GM18498 (cell line): ENCODE measurements around the gene EPHA1.
A peak's percentile ranks its signal among the peaks of the same experiment; 100 is the strongest.
"Not testable (repeated sequence)": the region's sequence is repeated elsewhere in the genome, so short reads cannot be mapped to it uniquely, and the experiment has no call there.

Experiments used
- ATAC-seq: cut with Tn5 transposase; IDR thresholded peaks from one replicate; pipeline ENCODE4 v1.9.1; 2021; ENCODE audit warnings: mild to moderate bottlenecking, moderate library complexity; ENCODE audit not compliant: unreplicated experiment

Gene EPHA1

GRCh38 chr7:143433759-143434158 is 25.1 kb upstream of the EPHA1 start:
- no peak for ATAC-seq

- no peak for ATAC-seq
These were observed 22.5 kb upstream of the EPHA1 start for GRCh38 chr7:143431109-143431508.

- no peak for ATAC-seq
These were observed 21.4 kb upstream of the EPHA1 start for GRCh38 chr7:143429770-143430698.

GRCh38 chr7:143426479-143427142 is 18.0 kb upstream of the EPHA1 start:
- ATAC-seq = no peak

GRCh38 chr7:143424476-143424875 is 15.8 kb upstream of the EPHA1 start:
- ATAC-seq = not testable (repeated sequence)

- ATAC-seq = no peak
These were observed 13.4 kb upstream of the EPHA1 start for GRCh38 chr7:143422033-143422432.

- not testable (repeated sequence) for ATAC-seq
These were observed 12.0 kb upstream of the EPHA1 start for GRCh38 chr7:143420624-143421023.

GRCh38 chr7:143419880-143420279 is 11.2 kb upstream of the EPHA1 start:
- ATAC-seq = no peak

- no peak for ATAC-seq
These were observed 10.2 kb upstream of the EPHA1 start for GRCh38 chr7:143418681-143419458.

- no peak for ATAC-seq
These were observed 9.2 kb upstream of the EPHA1 start for GRCh38 chr7:143417734-143418383.

GRCh38 chr7:143416565-143417149 is 8.0 kb upstream of the EPHA1 start:
- ATAC-seq = peak; percentile 50

- no peak for ATAC-seq
These were observed 7.2 kb upstream of the EPHA1 start for GRCh38 chr7:143415742-143416397.

- not testable (repeated sequence) for ATAC-seq
These were observed 6.6 kb upstream of the EPHA1 start for GRCh38 chr7:143415209-143415608.

GRCh38 chr7:143413123-143413522 is 4.5 kb upstream of the EPHA1 start:
- no peak for ATAC-seq

- ATAC-seq = no peak
These were observed 3.5 kb upstream of the EPHA1 start for GRCh38 chr7:143411976-143412708.

GRCh38 chr7:143410521-143411004 is 1.9 kb upstream of the EPHA1 start:
- no peak for ATAC-seq

GRCh38 chr7:143408252-143408685 is 387 bp downstream of the EPHA1 start:
- peak; percentile 13 for ATAC-seq

GRCh38 chr7:143407287-143408251 is 1.1 kb downstream of the EPHA1 start:
- ATAC-seq = no peak
